Ascending aorta (tissue), 2 donors: ENCODE data around the gene CYP26B1. TPM values are rescaled to one million over a fixed set of nuclear protein-coding genes. Genes with fewer than 3 reads are reported as not detected.

Experiments
- DNase-seq, 2 donors: peaks; one replicate each; pipeline ENCODE4 v3.0.0-alpha.2; 2019; ENCODE audit warnings: low spot score in 2 of 2
- H3K27ac ChIP-seq, 2 donors: fragments of 200-600 bp; sonication (generic); one replicate each; pipeline ENCODE4 v1.5.1; 2016 to 2017; ENCODE audit warnings: mild to moderate bottlenecking in 1 of 2
- H3K27me3 ChIP-seq: fragments of 200-600 bp; sonication (generic); one replicate; pipeline ENCODE4 v1.5.1; 2017
- H3K36me3 ChIP-seq, 2 donors: fragments of 200-600 bp; sonication (generic); one replicate each; pipeline ENCODE4 v1.5.1; 2016
- H3K4me1 ChIP-seq, 2 donors: fragments of 200-600 bp; sonication (generic); one replicate each; pipeline ENCODE4 v1.5.1; 2016 to 2017; ENCODE audit warnings: mild to moderate bottlenecking in 1 of 2
- H3K4me3 ChIP-seq, 2 donors: fragments of 200-600 bp; sonication (generic); one replicate each; pipeline ENCODE4 v1.5.1; 2016 to 2017; ENCODE audit warnings: mild to moderate bottlenecking in 1 of 2
- H3K9me3 ChIP-seq, 2 donors: fragments of 200-600 bp; sonication (generic); one replicate each; pipeline ENCODE4 v1.5.1; 2016
- intact Hi-C: fragments of 100-400 bp; cut with DNase I; formaldehyde crosslinking; loops from one replicate; pipeline ENCODE4 v1.15.1; 2023
- total RNA-seq: library from RNA; depleted of rRNA; stranded (reverse); fragments of >200 nt; gene quantifications from one replicate; pipeline ENCODE4 v1.1.0, GENCODE V29; 2016
- TF ChIP-seq, protein P1 (sequence below), 3 experiments: fragments of 200-600 bp in 2 of 3; fragments of 450-650 bp in 1 of 3; sonication (generic) in 2 of 3; IDR thresholded peaks; one replicate each; pipeline ENCODE4 v1.5.1; 2016 to 2019; ENCODE audit warnings: antibody characterized with exemption in 3 of 3, mild to moderate bottlenecking in 1 of 3, moderate library complexity in 1 of 3

Gene CYP26B1
- total RNA-seq, 1 donor from 2014 or later, result 18.6 TPM

DNA sequence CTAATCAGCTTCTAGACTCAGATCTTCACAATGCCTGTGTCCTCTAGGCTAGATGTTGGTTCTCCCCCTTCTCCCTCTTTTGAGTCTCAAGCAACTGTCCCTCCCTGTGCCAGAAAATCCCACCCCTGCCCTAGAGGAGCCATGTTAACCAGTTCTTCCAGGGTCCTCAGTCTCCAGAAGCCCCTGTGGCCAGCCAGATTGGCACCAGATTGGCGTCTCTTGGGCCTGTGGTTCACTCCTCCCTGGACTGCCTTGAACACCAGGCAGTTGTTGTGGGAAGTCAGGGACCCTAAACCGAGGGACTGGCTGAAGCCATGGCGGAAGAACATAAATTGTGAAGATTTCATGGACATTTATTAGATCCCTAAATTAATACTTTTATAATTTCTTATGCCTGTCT, 36.6 kb downstream of the CYP26B1 start:
- Histone ChIP-seq H3K27me3 (no peaks in the 10 kb centered on the region), H3K4me3 (no peak overlapping the region), H3K9me3 (no peaks in the 10 kb centered on the region), H3K36me3 (no peaks in the 10 kb centered on the region), H3K27ac (no peak overlapping the region), H3K4me1 (peaks cover 0 to 5% of the 10 kb centered on the region in 2 donors)
- DNase-seq, result no peak
- intact Hi-C loops, result no loop called here
- TF ChIP-seq, protein P1, sequence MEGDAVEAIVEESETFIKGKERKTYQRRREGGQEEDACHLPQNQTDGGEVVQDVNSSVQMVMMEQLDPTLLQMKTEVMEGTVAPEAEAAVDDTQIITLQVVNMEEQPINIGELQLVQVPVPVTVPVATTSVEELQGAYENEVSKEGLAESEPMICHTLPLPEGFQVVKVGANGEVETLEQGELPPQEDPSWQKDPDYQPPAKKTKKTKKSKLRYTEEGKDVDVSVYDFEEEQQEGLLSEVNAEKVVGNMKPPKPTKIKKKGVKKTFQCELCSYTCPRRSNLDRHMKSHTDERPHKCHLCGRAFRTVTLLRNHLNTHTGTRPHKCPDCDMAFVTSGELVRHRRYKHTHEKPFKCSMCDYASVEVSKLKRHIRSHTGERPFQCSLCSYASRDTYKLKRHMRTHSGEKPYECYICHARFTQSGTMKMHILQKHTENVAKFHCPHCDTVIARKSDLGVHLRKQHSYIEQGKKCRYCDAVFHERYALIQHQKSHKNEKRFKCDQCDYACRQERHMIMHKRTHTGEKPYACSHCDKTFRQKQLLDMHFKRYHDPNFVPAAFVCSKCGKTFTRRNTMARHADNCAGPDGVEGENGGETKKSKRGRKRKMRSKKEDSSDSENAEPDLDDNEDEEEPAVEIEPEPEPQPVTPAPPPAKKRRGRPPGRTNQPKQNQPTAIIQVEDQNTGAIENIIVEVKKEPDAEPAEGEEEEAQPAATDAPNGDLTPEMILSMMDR (IDR thresholded peaks at IDR 0.05), result no peak

DNA sequence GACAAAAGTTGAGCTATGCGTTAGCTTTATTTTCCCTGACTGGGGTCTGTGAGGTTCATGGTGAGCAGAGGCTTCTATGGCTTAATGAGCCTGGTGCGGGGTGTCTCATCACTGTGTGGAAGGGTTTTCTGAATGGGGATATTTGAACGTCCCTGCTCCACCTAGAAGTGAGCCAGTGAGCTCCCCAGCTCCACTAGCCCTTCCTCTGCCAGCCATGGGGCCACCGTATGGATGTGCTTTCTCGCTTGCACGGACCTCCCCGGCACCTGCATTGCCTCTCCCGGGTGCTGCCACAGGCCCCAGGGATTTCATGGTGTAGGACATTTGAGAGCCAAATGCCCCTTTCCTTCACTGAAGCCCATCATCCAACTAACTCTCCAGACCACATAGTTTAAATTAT, 37.8 kb downstream of the CYP26B1 start:
- Histone ChIP-seq H3K4me3 (no peak overlapping the region), H3K9me3 (no peaks in the 10 kb centered on the region), H3K4me1 (no peaks in the 10 kb centered on the region), H3K27ac (no peak overlapping the region), H3K36me3 (no peaks in the 10 kb centered on the region), H3K27me3 (no peaks in the 10 kb centered on the region)
- TF ChIP-seq, protein P1 (IDR thresholded peaks at IDR 0.05), result no peak
- DNase-seq, result no peak
- intact Hi-C loops, result no loop called here

- Histone ChIP-seq H3K36me3 (no peaks in the 10 kb centered on the region), H3K4me1 (no peaks in the 10 kb centered on the region), H3K4me3 (no peak overlapping the region), H3K9me3 (no peaks in the 10 kb centered on the region), H3K27me3 (no peaks in the 10 kb centered on the region), H3K27ac (no peak overlapping the region)
- DNase-seq, result no peak
- TF ChIP-seq, protein P1 (IDR thresholded peaks at IDR 0.05), result no peak
- intact Hi-C loops, result no loop called here
These were observed 38.4 kb downstream of the CYP26B1 start for GRCh38 chr2:72109291-72109690.

DNA sequence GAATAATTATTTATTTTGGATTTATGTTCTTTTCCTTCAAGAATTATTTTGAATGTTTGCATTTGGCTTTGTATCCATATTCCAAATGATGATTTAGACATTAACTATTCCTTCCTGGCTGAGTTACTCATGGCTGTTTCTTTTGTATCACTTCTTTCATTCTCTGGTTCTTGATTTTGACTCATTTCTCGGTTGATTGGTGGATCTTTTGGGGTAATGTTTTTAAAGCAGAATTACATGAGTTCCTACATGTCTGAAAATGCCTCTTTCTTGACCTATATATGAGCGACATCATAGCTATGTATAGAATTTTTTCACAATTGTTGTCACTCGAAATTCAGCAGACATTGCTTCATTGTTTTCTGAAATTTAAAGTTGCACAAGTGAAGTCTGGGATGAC, 39.5 kb downstream of the CYP26B1 start:
- H3K4me1 ChIP-seq, result no peaks in the 10 kb centered on the region
- no peaks in the 10 kb centered on the region for H3K9me3 ChIP-seq
- intact Hi-C loops, result no loop called here
- DNase-seq, result no peak
- no peak overlapping the region for H3K27ac ChIP-seq
- H3K4me3 ChIP-seq, result no peak overlapping the region
- TF ChIP-seq, protein P1 (IDR thresholded peaks at IDR 0.05), result no peak
- H3K27me3 ChIP-seq, result no peaks in the 10 kb centered on the region
- no peaks in the 10 kb centered on the region for H3K36me3 ChIP-seq

DNA sequence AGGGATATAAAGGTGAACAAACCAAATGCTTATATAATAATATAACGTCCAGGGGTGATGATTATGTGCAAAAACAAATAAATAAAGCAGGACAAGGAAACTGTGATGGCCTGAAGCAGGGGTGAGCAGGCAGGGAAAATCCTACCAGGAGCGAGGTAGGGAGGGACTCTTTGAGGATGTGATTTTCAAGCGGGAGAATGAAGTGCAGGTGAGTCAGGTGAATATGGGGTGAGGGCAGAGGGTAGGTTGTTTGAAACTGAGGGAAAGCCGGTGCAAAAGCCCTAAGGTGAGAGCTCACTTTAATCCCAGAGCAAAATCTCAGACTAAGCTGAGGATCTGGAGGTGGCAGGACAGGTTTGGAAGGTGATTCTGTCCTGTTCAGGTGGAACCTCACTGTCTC, 40.7 kb downstream of the CYP26B1 start:
- no peaks in the 10 kb centered on the region for H3K27me3 ChIP-seq
- no peak overlapping the region for H3K4me3 ChIP-seq
- DNase-seq, result no peak
- no peaks in the 10 kb centered on the region for H3K9me3 ChIP-seq
- intact Hi-C loops, result no loop called here
- no peak overlapping the region for H3K27ac ChIP-seq
- no peaks in the 10 kb centered on the region for H3K36me3 ChIP-seq
- TF ChIP-seq, protein P1 (IDR thresholded peaks at IDR 0.05), result no peak
- no peaks in the 10 kb centered on the region for H3K4me1 ChIP-seq
